Breast epithelium (tissue), 4 donors: Measurements from ENCODE around the gene PLEKHM3. TPM values are rescaled to one million over a fixed set of nuclear protein-coding genes. Genes with fewer than 3 reads are reported as not detected.

Experiments
- DNase-seq, 2 donors: peaks; one replicate each; pipeline ENCODE4 v3.0.0-alpha.2; 2019; ENCODE audit warnings: low spot score in 2 of 2
- H3K27ac ChIP-seq, 2 donors: fragments of 200-600 bp; sonication (generic) in 1 of 2; one replicate each; pipeline ENCODE4 v1.5.1; 2016 to 2019; ENCODE audit warnings: mild to moderate bottlenecking in 1 of 2
- H3K27me3 ChIP-seq, 2 donors: fragments of 200-600 bp; sonication (generic) in 1 of 2; one replicate each; pipeline versions ENCODE4 v1.5.1 to v1.6.0; 2017 to 2019; ENCODE audit warnings: control low read depth in 1 of 2, mild to moderate bottlenecking in 1 of 2
- H3K36me3 ChIP-seq: fragments of 200-600 bp; one replicate; pipeline ENCODE4 v1.5.1; 2019
- H3K4me1 ChIP-seq, 2 donors: fragments of 200-600 bp; sonication (generic); one replicate each; pipeline ENCODE4 v1.5.1; 2016 to 2019; ENCODE audit warnings: control low read depth in 1 of 2
- H3K4me3 ChIP-seq, 3 donors: fragments of 200-600 bp; sonication (generic); 1 replicate in 2 of 3; 2 replicates in 1 of 3; pipeline ENCODE4 v1.5.1; 2016 to 2019; ENCODE audit warnings: mild to moderate bottlenecking in 3 of 3, moderate library complexity in 2 of 3
- H3K9me3 ChIP-seq, 2 donors: fragments of 200-600 bp; sonication (generic) in 1 of 2; one replicate each; pipeline ENCODE4 v1.5.1; 2016 to 2019; ENCODE audit warnings: control low read depth in 1 of 2
- CTCF ChIP-seq, 3 donors: fragments of 450-650 bp; IDR thresholded peaks; one replicate each; pipeline ENCODE4 v1.5.1; 2016 to 2017; ENCODE audit warnings: antibody characterized with exemption in 3 of 3, mild to moderate bottlenecking in 3 of 3, moderate library complexity in 3 of 3
- POLR2A ChIP-seq: fragments of 450-650 bp; IDR thresholded peaks from one replicate; pipeline ENCODE4 v1.6.1; 2016; ENCODE audit warnings: antibody characterized with exemption, mild to moderate bottlenecking, moderate library complexity
- POLR2AphosphoS5 ChIP-seq, 3 donors: sonication (generic); formaldehyde crosslinking; IDR thresholded peaks; one replicate each; pipeline ENCODE4 v1.6.1; 2017; ENCODE audit warnings: antibody characterized with exemption in 3 of 3
- intact Hi-C: fragments of 100-400 bp; cut with DNase I; formaldehyde crosslinking; loops from one replicate; pipeline ENCODE4 v1.15.1; 2023; ENCODE audit warnings: low total_unique reads
- total RNA-seq, 3 donors: library from RNA; depleted of rRNA; stranded (reverse); fragments of >200 nt; gene quantifications; one replicate each; pipeline ENCODE4 v1.1.0, GENCODE V29; 2016

PLEKHM3 gene
- total RNA-seq, 3 donors from 2014 or later: 24.3 to 35.0 (median 29.0) TPM

GRCh38 chr2:207771421-207771820 is 253.9 kb downstream of the PLEKHM3 start:
- intact Hi-C loops: no loop called here
- no peak overlapping the region for H3K27ac ChIP-seq
- TF ChIP-seq POLR2A: no peak
- TF ChIP-seq CTCF (IDR thresholded peaks at IDR 0.05): no peak
- no peak for TF ChIP-seq POLR2AphosphoS5 (IDR thresholded peaks at IDR 0.05)
- peaks cover 0 to 3% of the 10 kb centered on the region in 2 donors for H3K4me1 ChIP-seq
- DNase-seq: no peak
- peak overlapping the region in 1 of 3 donors; percentile 89 for H3K4me3 ChIP-seq
- H3K36me3 ChIP-seq: no peaks in the 10 kb centered on the region
- no peaks in the 10 kb centered on the region for H3K27me3 ChIP-seq
- no peaks in the 10 kb centered on the region for H3K9me3 ChIP-seq

Other genes with a start within 250 kb of the PLEKHM3 start
- gene CRYGD, start 99.0 kb upstream of the PLEKHM3 start, total RNA-seq: not detected
- not detected for gene CRYGC, start 104.3 kb upstream of the PLEKHM3 start, total RNA-seq
- not detected for gene CRYGB, start 120.6 kb upstream of the PLEKHM3 start, total RNA-seq
- not detected for gene CRYGA, start 138.1 kb upstream of the PLEKHM3 start, total RNA-seq
- gene C2orf80, start 164.5 kb upstream of the PLEKHM3 start, total RNA-seq: not detected
- gene IDH1, start 229.5 kb upstream of the PLEKHM3 start, total RNA-seq: 100 to 1,000 TPM in 1 of 3 donors, 10 to 100 TPM in 2; 80.3 to 333 (median 94.5) TPM
- 10 to 100 TPM; 33.8 to 55.8 (median 45.1) TPM for gene PIKFYVE, start 240.7 kb upstream of the PLEKHM3 start, total RNA-seq